PC-3 (cell line): ENCODE results near the gene CORIN.

Experiments used
- EZH2 ChIP-seq: fragments of 300-600 bp; sonication (generic); IDR thresholded peaks from one replicate; pipeline ENCODE4 v1.6.1; 2017; ENCODE audit warnings: antibody characterized with exemption, mild to moderate bottlenecking, low read length; ENCODE audit not compliant: unreplicated experiment
- EZH2phosphoT487 ChIP-seq: fragments of 300-600 bp; sonication (generic); IDR thresholded peaks from 2 replicates; pipeline ENCODE4 v1.6.1; 2018; ENCODE audit warnings: mild to moderate bottlenecking, antibody characterized with exemption, low read length, borderline replicate concordance
- TF ChIP-seq, protein P1 (sequence below): fragments of 300-600 bp; sonication (generic); conservative IDR thresholded peaks from 2 replicates; pipeline ENCODE4 v1.5.1; 2017; ENCODE audit warnings: antibody characterized with exemption, low read depth, mild to moderate bottlenecking, low read length

DNA sequence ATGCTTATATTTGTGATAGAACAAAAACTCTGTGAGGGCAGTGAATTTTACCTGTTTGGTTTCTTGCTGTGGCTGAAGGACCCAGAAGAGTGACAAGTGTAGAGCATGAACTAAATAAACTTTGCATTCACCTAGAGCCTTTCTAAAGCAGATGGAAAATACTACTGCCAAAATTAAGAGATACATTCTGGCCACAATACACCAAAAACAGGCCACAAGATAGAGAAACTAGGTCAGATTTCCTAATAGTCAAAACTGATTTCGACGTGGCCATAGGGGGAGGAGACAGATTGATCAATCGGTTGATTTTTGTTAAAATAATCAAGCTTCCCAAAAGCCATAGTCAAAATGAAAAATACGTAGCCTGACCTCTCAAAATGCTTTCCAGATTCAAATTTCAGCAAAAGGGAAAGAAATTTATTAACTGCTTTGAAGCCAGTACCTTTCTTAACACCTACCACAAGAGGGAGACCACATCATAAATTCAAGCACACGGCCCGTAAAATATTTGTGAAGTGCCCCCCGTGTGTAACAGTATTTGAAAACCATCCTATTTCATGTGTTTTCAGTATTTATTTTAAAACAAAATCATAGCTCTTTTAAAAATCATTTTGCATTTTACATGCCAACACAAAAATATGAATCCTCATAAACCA is 132.4 kb downstream of the CORIN start:
- TF ChIP-seq EZH2phosphoT487: no peak
- TF ChIP-seq, protein P1, sequence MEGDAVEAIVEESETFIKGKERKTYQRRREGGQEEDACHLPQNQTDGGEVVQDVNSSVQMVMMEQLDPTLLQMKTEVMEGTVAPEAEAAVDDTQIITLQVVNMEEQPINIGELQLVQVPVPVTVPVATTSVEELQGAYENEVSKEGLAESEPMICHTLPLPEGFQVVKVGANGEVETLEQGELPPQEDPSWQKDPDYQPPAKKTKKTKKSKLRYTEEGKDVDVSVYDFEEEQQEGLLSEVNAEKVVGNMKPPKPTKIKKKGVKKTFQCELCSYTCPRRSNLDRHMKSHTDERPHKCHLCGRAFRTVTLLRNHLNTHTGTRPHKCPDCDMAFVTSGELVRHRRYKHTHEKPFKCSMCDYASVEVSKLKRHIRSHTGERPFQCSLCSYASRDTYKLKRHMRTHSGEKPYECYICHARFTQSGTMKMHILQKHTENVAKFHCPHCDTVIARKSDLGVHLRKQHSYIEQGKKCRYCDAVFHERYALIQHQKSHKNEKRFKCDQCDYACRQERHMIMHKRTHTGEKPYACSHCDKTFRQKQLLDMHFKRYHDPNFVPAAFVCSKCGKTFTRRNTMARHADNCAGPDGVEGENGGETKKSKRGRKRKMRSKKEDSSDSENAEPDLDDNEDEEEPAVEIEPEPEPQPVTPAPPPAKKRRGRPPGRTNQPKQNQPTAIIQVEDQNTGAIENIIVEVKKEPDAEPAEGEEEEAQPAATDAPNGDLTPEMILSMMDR: peak; percentile 55
- no peak for TF ChIP-seq EZH2
